Left lung (tissue), 10 donors: ENCODE data around the gene DEPDC1B. TPM values are rescaled to one million over a fixed set of nuclear protein-coding genes. Genes with fewer than 3 reads are reported as not detected.

ENCODE experiments used
- ATAC-seq: fragments of 200-7000 bp; cut with Tn5 transposase; one replicate; pipeline ENCODE4 v1.9.1; 2020; ENCODE audit warnings: moderate library complexity
- DNase-seq, 4 donors: peaks; one replicate each; pipeline ENCODE4 v3.0.0-alpha.2; 2013 to 2020
- H3K27ac ChIP-seq, 2 donors: fragments of 200-600 bp; sonication (generic) in 1 of 2; one replicate each; pipeline versions ENCODE4 v1.5.0 to v1.8.0; 2020 to 2021
- H3K27me3 ChIP-seq, 2 donors: fragments of 200-600 bp; sonication (generic) in 1 of 2; one replicate each; pipeline versions ENCODE4 v1.5.0 to v1.8.0; 2020 to 2021
- H3K36me3 ChIP-seq, 2 donors: fragments of 200-600 bp; sonication (generic) in 1 of 2; one replicate each; pipeline versions ENCODE4 v1.5.0 to v1.8.0; 2020 to 2021
- H3K4me1 ChIP-seq, 2 donors: fragments of 200-600 bp; one replicate each; pipeline ENCODE4 v1.8.0; 2021
- H3K4me3 ChIP-seq, 2 donors: fragments of 200-600 bp; sonication (generic) in 1 of 2; one replicate each; pipeline versions ENCODE4 v1.5.0 to v1.8.0; 2020 to 2021; ENCODE audit warnings: mild to moderate bottlenecking in 1 of 2
- H3K9me3 ChIP-seq, 2 donors: fragments of 200-600 bp; sonication (generic) in 1 of 2; one replicate each; pipeline versions ENCODE4 v1.5.0 to v1.8.0; 2020 to 2021
- CTCF ChIP-seq, 2 donors: fragments of 200-600 bp; sonication (generic) in 1 of 2; IDR thresholded peaks; one replicate each; pipeline versions ENCODE4 v1.5.0 to v1.8.0; 2021; ENCODE audit warnings: antibody characterized with exemption in 2 of 2
- intact Hi-C, 2 donors: fragments of 100-400 bp; cut with DNase I; formaldehyde crosslinking; loops; one replicate each; pipeline versions ENCODE4 v1.11.2 to v1.14.2; 2022
- polyA plus RNA-seq, 6 donors: library from polyadenylated mRNA; unstranded; fragments of 120-200 nt; gene quantifications; one replicate each; pipeline ENCODE4 v1.2.1, GENCODE V29; 2013; ENCODE audit not compliant: insufficient read length in 6 of 6
- total RNA-seq, 2 donors: library from RNA; stranded (reverse); fragmentation: NEBNext Ultra II Directional; extraction: Animal tissue kit (Norgen Biotek cat#: 25700); gene quantifications; one replicate each; pipeline ENCODE4 v1.2.1, GENCODE V29; 2021
- donor health status: DM: no; HTN: yes; CAD: no.
- donor health status: DM: no; HTN: no; CAD: no.

The DEPDC1B gene
- total and polyA plus RNA-seq, 8 donors = 1.3 to 21.4 (median 10.5) TPM

GRCh38 chr5:60668686-60669304, 31.2 kb downstream of the DEPDC1B start:
- Histone ChIP-seq H3K9me3 (no peaks in the 10 kb centered on the region), H3K27me3 (no peaks in the 10 kb centered on the region), H3K36me3 (no peaks in the 10 kb centered on the region), H3K4me1 (no peaks in the 10 kb centered on the region), H3K27ac (no peak overlapping the region), H3K4me3 (no peak overlapping the region)
- ATAC-seq (peak; percentile 36), DNase-seq (peak in 2 of 4 donors; percentile 31 to 36)
- intact Hi-C loops = loop anchor here in 1 of 2 donors (5.0 kb wide), 1 partner anchor 856 kb away; no protein-coding TSS in a partner anchor
- TF ChIP-seq CTCF (IDR thresholded peaks at IDR 0.05) = peak; percentile 46 to 60

- no peak for DNase-seq
- H3K27ac ChIP-seq = no peak overlapping the region
- intact Hi-C loops = no loop called here
- no peaks in the 10 kb centered on the region for H3K27me3 ChIP-seq
- H3K9me3 ChIP-seq = peaks cover 0 to 7% of the 10 kb centered on the region in 2 donors
- H3K36me3 ChIP-seq = no peaks in the 10 kb centered on the region
- ATAC-seq = peak; percentile 93
- H3K4me3 ChIP-seq = no peak overlapping the region
- no peak for TF ChIP-seq CTCF (IDR thresholded peaks at IDR 0.05)
- peaks cover 0 to 5% of the 10 kb centered on the region in 2 donors for H3K4me1 ChIP-seq
Observed at GRCh38 chr5:60651872-60652620, 47.9 kb downstream of the DEPDC1B start.

- Histone ChIP-seq H3K4me1 (peaks cover 0 to 5% of the 10 kb centered on the region in 2 donors), H3K27me3 (no peaks in the 10 kb centered on the region), H3K27ac (no peak overlapping the region), H3K9me3 (no peaks in the 10 kb centered on the region), H3K4me3 (no peak overlapping the region), H3K36me3 (no peaks in the 10 kb centered on the region)
- intact Hi-C loops = no loop called here
- DNase-seq (peak in 1 of 4 donors; percentile 23), ATAC-seq (peak; percentile 36)
- TF ChIP-seq CTCF (IDR thresholded peaks at IDR 0.05) = peak; percentile 12 to 52
Observed at GRCh38 chr5:60649288-60649917, 50.6 kb downstream of the DEPDC1B start.

GRCh38 chr5:60648175-60648574, 51.8 kb downstream of the DEPDC1B start:
- intact Hi-C loops = no loop called here
- ATAC-seq (no peak), DNase-seq (no peak)
- H3K4me1 ChIP-seq = peaks cover 0 to 5% of the 10 kb centered on the region in 2 donors
- H3K27me3 ChIP-seq = no peaks in the 10 kb centered on the region
- no peaks in the 10 kb centered on the region for H3K36me3 ChIP-seq
- TF ChIP-seq CTCF (IDR thresholded peaks at IDR 0.05) = no peak
- no peak overlapping the region for H3K27ac ChIP-seq
- H3K9me3 ChIP-seq = no peaks in the 10 kb centered on the region
- no peak overlapping the region for H3K4me3 ChIP-seq

- ATAC-seq (no peak), DNase-seq (no peak)
- TF ChIP-seq CTCF (IDR thresholded peaks at IDR 0.05) = no peak
- Histone ChIP-seq H3K4me1 (no peaks in the 10 kb centered on the region), H3K4me3 (no peak overlapping the region), H3K9me3 (no peaks in the 10 kb centered on the region), H3K27ac (no peak overlapping the region), H3K36me3 (no peaks in the 10 kb centered on the region), H3K27me3 (no peaks in the 10 kb centered on the region)
- intact Hi-C loops = no loop called here
Observed at GRCh38 chr5:60640901-60641300, 59.1 kb downstream of the DEPDC1B start.
